Bone marrow (tissue), 2 donors: Measurements from ENCODE around the gene HOXD8.

Experiments used
- DNase-seq, 2 donors: peaks; one replicate each; lab custom pipeline; 2025; lab: John Stamatoyannopoulos, UW

The HOXD8 gene

DNA sequence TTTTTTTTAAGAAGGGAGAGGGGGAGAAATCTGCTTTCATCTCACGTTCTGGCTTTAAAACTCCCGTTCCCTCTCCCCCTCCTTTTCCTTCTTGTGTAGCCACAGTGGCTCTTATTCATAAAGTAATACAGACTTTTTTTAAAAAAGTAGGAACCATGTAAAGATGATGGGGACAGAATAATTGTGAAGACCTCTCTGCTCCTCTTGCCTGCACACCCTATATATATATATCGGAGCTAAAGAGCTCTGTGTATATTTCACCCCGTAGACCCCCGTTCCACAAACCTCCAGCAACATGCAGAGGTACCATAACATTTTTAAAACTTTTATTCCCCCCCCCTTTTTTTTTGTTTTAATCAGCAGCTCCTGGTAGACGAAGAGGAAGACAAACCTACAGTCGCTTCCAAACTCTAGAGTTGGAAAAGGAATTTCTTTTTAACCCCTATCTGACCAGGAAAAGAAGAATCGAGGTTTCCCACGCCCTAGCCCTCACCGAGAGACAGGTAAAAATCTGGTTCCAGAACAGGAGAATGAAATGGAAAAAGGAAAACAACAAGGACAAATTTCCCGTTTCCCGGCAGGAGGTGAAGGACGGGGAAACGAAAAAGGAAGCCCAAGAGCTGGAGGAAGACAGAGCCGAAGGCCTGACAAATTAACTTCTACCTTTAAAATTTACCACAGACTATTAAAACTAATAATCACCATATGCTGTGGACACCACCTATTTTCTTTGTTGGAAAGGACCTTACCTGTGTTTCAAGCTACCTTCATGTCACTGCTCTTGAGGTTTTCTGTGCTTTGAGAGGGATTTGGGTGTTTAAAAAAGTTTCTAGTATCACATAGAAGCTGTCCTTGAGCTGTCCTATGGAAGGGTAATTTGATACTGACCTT, 1.7 kb downstream of the HOXD8 start:
- peak in 1 of 2 donors; percentile 9 for DNase-seq

GRCh38 chr2:176131848-176132158, 2.3 kb downstream of the HOXD8 start:
- DNase-seq: no peak

GRCh38 chr2:176132205-176133171, 3.0 kb downstream of the HOXD8 start:
- no peak for DNase-seq

DNA sequence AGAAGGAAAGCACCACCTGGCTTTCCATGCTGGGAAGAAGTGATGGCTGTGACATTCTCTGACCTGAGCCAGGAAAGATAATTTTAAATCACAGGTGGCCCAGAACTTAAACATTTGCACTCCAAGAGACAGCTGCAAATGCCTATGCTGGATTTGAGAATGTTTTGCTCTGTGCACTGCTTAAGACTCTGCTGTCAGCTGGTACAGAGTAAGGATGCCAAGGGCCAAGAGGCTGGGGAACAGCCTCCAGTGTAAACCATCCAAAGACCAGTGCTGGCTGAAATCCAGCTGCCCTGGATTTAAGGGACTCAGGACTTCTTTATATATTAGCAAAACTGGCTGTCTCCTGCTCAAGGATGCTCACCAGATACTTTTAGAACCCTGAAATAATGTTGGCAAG, 3.9 kb downstream of the HOXD8 start:
- no peak for DNase-seq

DNA sequence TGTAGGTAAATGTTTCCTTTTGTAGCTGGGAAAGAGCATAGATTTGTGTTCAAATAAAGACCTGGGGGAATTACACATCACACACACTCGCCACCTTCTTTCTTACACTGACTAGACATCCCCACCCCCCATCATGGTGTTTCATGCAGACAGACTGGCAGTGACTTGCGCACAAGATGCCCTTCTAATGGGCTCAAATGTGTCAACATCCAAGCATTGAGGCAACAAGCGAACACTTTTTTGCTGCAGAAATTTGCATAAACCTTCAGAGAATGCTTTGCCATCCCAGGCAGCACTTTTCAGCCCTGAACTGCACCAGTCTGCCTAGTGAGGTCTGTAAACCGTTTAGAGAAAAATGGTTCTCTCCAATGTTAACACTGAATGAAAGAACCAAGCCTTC, 4.5 kb downstream of the HOXD8 start:
- DNase-seq: no peak

- no peak for DNase-seq
Observed at GRCh38 chr2:176135035-176135440, 5.5 kb downstream of the HOXD8 start.

- no peak for DNase-seq
Observed at GRCh38 chr2:176136374-176137251, 7.1 kb downstream of the HOXD8 start.

GRCh38 chr2:176137252-176137580, 7.7 kb downstream of the HOXD8 start:
- DNase-seq: no peak

DNA sequence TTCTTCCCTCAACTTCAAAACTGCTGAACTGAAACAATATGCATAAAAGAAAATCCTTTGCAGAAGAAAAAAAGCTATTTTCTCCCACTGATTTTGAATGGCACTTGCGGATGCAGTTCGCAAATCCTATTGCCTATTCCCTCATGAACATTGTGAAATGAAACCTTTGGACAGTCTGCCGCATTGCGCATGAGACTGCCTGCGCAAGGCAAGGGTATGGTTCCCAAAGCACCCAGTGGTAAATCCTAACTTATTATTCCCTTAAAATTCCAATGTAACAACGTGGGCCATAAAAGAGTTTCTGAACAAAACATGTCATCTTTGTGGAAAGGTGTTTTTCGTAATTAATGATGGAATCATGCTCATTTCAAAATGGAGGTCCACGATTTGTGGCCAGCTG, 8.4 kb downstream of the HOXD8 start:
- DNase-seq: no peak

DNA sequence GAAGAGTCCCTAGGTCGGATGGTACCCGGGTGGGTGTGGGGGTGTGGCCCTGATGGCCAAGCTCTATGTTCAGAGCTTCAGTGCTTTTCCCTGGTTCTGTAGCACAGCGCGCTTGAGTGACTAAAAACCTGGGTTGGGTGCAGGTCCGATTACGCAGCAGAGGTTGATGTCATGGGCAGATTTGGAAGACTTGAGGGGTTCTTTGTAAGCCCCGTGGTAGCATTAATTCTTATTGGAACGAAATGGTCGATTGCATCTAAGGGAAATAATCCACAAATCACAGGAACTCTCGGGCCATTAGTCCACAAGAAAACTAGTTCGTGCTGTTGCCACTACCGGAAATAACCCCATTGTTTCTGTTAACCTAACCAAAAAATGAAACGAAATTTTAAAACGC, 9.0 kb downstream of the HOXD8 start:
- no peak for DNase-seq

DNA sequence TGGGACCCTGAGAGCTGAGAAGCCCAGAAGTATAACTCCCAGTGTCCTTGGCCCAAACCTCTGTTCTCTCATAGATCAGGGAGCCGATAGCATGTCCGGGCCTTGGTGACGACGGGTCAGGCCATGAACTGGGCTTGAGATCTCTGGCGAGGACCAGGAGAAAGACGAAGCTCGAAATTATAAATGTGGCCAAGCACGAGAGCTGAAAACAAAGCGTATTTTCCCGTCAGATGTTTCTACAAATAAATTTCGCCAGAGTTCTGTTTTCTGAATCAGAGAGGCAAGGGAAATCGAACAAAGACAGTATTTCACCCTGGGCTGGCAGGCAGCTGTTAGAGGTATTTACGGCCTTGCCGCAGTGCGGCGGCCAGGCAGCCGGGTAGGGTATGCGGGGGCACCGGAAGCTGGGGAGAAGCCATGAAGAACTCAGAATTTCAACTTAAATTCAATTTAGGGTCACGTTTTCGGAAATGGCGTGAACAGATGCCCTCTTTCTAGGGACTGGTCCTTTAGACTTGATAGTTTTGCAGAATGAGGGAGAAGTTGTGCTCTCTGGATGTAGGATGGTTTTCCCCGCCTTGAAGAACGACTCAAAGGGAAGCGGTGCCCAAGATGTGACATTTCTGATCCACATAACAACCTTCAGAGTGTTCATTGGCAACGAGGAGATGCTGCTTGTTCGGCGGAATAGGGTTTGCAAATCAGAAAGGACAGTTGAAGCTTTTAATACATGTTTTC, 9.6 kb downstream of the HOXD8 start:
- no peak for DNase-seq

DNA sequence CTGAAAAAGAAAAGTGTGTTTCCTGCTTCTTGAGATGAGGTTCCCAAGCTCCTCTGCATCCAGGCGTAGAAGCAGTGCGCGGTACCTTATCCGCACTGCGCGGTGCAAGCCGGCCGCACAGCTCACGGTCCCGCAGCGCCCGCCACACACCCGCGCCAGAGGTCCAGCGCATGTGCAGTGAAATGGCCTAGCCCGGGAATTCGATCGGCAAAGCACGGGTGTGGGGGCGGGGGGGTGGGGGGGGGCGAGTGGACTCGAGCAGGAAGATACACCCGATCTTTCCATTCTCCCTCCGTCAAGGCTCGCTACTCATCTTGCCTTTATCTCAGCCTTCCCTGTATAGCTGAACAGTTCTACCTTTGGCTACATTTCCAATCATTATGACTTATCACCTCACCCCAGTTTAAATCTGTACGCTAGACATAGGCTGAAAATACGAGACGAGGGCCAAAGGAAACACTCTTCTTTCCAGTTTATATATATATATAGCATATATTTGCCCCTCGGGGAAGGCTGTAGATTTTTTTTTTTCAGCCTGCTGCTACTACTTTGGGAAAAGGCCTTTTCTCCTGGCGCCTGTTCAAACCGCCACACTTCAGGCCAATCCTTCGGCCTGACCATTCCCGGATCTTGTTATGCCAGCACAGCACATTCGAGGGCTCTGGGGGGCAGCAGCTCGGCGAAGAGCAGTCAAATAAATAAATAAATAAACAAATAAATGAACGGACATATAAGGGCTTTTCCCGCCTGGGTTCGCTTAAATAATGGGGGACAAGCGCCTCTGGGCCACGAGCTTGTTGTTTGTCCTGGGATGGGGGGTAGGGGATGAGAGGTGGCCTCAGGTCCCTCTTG, 10.4 kb downstream of the HOXD8 start:
- DNase-seq: no peak

- peak in 1 of 2 donors; percentile 43 for DNase-seq
Observed at GRCh38 chr2:176140513-176141317, 11.2 kb downstream of the HOXD8 start.

DNA sequence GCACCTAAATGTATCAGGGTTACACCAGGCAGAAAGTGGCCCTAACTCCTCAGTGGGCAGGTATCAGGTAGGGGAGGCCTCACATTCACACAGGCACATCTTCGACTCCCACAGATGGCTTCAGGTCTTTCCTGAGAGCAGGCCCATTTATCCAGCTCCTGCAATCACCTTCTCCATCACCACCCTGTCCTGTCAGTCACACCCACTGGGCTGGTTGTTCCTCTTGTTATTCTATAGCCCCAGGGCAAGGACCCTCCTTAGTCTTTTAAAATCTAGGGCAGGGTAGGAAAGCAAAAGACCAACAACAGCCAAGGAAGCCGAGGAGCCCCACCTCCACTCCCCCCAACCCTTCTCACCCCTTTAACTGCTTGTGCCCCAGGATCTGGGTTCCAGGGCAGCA, 12.8 kb downstream of the HOXD8 start:
- no peak for DNase-seq

- no peak for DNase-seq
Observed at GRCh38 chr2:176145085-176145969, 15.8 kb downstream of the HOXD8 start.

DNA sequence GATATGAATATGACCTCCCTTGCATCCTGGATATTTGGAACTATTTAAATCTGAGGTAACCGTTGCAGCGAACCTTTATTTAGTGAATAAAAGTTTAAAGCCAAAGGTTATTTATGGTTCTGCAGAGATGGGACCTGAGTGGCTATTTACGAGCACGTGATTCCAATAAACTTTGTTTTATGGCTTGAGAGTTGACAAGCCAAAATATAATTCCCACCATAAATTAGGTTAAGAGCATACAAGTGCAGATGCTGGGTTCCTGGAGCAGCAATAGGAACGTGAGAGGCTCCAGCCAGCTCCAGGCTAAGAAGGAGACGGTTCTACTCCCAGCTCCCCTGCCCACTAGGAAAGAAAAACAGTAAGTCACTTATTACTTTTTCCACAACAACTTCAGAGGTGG, 16.6 kb downstream of the HOXD8 start:
- no peak for DNase-seq

DNA sequence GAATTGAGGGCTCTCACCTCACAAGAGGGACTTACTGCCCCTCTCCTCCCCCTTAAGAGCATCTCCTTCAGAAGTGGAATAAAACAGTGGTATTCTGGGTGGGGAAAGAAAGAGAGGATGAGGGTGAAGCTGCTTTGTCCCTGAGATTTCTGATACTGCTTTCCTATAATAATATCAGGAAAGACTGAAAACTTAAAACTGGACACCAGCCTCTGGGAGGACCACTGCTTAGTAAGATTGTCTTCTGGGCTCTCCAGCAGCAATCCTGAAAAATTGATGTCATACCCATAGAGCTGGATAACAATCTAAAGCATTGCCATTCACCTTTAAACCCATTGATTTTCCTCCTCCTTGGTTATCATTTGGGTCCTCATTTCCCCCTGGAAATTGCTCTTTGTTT, 17.1 kb downstream of the HOXD8 start:
- DNase-seq: no peak

- no peak for DNase-seq
Observed at GRCh38 chr2:176147210-176147799, 17.8 kb downstream of the HOXD8 start.
